HFF-Myc (cell line): ENCODE data around the gene ARMH3.

Experiments used
- DNase-seq: peaks from one replicate; pipeline ENCODE4 v3.0.0-alpha.2; 2011; ENCODE audit warnings: low read depth; ENCODE audit errors: extremely low read depth
- H3K4me3 ChIP-seq: replicated peaks from 2 replicates; pipeline ENCODE4 v1.5.1; 2011; ENCODE audit warnings: low read depth, mild to moderate bottlenecking, control low read depth, low read length
- CTCF ChIP-seq: IDR thresholded peaks from 2 replicates; pipeline ENCODE4 v1.5.1; 2012; ENCODE audit warnings: mild to moderate bottlenecking, low read depth, low read length, control low read depth; ENCODE audit errors: missing control alignments

The ARMH3 gene, protein sequence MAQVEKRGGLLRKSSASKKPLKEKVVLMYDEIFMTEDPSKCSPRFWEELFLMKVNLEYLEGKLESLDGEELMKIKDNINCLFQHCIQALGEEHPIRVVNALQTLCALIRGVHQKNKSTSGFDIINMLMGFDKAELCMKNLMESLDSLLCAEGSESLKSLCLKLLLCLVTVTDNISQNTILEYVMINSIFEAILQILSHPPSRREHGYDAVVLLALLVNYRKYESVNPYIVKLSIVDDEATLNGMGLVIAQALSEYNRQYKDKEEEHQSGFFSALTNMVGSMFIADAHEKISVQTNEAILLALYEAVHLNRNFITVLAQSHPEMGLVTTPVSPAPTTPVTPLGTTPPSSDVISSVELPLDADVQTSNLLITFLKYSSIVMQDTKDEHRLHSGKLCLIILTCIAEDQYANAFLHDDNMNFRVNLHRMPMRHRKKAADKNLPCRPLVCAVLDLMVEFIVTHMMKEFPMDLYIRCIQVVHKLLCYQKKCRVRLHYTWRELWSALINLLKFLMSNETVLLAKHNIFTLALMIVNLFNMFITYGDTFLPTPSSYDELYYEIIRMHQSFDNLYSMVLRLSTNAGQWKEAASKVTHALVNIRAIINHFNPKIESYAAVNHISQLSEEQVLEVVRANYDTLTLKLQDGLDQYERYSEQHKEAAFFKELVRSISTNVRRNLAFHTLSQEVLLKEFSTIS

DNA sequence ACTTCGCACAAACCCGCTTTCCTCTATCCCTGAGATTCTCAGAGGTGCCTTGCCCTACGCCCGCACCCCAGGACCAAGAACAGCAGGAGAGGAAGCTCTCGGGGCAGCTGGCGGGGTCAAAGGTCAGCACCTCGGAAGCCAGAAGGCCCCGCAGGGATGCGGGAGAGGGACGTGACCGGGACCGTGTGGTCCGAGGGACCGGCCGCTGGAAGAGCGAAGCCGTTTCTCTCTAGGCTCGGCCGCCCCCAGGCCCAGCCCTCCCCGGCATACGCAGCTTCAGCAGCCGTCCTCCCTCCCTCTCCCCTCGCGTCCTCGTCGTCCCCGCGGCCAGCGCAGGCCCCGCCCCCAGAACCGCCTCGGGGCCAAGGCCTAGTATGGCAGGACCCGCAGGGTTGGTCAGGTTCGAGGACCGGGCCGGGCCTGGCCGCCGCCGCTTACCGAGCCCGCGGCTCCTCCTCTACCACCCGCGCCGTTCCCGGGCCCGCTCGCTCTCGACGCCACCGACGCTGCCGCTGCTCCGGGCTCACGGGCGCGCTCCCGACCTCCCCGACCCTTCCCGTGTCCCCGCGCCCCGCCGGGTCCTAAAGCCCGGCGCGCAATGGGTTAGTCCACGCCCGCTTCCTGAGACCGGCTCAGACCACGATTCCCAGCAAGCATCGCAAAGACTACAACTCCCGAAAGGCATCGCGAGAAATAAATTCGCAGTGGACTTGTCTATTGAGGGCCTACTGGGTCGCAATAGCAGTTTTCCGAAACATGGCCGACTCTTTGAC lies at the start of gene ARMH3:
Gene ARMH3 (minus strand): TSS at position 527 of the 773 bp plus-strand sequence. CDS start 16,059 bp downstream, outside the sequence.
- no peak for TF ChIP-seq CTCF

DNA sequence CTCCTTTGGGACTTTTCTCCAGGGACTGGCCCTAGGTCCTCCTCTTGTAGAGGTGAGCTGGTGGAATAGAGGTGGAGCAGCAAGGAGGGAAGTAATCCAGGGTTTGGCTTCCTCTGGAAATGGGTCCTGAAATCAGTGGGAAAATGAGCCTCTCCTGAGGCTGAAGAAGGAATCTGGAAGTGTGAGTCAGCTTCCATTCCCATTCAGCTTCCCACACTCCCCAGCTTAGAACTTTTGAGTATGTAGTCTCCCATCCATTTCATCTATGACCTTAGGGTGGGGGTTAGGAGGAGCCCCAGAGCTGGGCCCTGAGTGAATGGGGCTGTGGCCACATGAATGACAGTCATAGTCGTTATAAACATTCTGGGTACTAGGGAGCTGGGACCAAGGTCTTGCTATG lies 46.4 kb upstream of the ARMH3 start:
- DNase-seq: no peak
- no peak for TF ChIP-seq CTCF
- H3K4me3 ChIP-seq: no peak overlapping the region

More for the DNA sequence above, at the start of gene ARMH3:
- peak within 1 kb of the TSS; percentile 69 for H3K4me3 ChIP-seq
- DNase-seq: peak; percentile 96

- TF ChIP-seq CTCF: peak; percentile 5
- DNase-seq: no peak
- H3K4me3 ChIP-seq: no peak overlapping the region
These were observed 45.2 kb upstream of the ARMH3 start for GRCh38 chr10:102101152-102101551.

GRCh38 chr10:102096449-102096848 lies 40.5 kb upstream of the ARMH3 start:
- no peak for DNase-seq
- no peak for TF ChIP-seq CTCF
- no peak overlapping the region for H3K4me3 ChIP-seq

DNA sequence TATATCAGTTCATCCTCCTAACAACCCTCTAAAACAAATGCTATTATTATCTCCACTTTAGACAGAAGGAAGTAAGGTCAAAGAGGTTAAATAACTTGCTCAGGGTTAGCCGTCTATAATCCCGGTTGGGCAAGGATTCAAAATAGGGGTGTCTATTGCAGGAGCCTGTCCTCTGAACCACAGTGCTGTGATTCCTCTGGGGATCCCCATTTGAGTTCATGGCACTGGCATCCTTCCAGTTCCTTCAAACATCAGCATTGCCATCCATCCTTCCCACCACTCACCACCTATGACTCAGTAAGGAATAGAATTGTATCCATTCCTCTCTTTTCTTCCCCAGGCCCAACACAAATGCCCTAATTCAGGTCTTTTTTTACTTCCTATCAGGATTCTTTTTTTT lies 34.8 kb upstream of the ARMH3 start:
- no peak for DNase-seq
- no peak overlapping the region for H3K4me3 ChIP-seq
- TF ChIP-seq CTCF: no peak

DNA sequence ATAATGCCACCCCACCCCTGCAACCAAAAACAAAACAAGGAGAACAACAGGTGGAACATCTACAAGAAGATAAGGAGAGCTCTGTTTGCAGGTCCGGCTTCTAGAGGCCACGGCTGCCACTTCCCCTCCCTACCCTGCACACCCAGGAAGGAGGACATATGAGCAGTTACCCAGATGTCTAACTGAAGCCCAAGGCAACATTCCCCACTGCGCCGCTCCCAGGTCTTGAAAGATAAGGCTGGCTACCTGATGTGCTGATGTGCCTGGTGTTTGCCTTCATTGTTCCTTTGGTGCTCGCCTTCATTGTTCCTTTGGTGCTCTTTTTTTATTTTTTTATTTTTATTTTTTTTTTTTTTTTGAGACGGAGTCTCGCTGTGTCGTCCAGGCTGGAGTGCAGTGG lies 30.2 kb upstream of the ARMH3 start:
- H3K4me3 ChIP-seq: no peak overlapping the region
- no peak for TF ChIP-seq CTCF
- no peak for DNase-seq
